ENCODE results near the gene CPEB1.
A peak's percentile ranks its signal among the peaks of the same experiment; 100 is the strongest.
"Not testable (repeated sequence)": the region's sequence is repeated elsewhere in the genome, so short reads cannot be mapped to it uniquely, and the experiment has no call there.

Gene CPEB1

GRCh38 chr15:82545002-82545401, 102.2 kb downstream of the CPEB1 start:
- DNase-seq (ENCODE audit: low read depth in 2 of 2): no peak

GRCh38 chr15:82544431-82544830, 102.7 kb downstream of the CPEB1 start:
- no peak for DNase-seq (ENCODE audit: low read depth in 2 of 2)

- DNase-seq (ENCODE audit: low read depth in 2 of 2): no peak
Observed at GRCh38 chr15:82543160-82543559, 104.0 kb downstream of the CPEB1 start.

- DNase-seq (ENCODE audit: low read depth in 2 of 2): no peak
Observed at GRCh38 chr15:82540984-82541431, 106.2 kb downstream of the CPEB1 start.

- peak; percentile 92 to 98 for DNase-seq (ENCODE audit: low read depth in 2 of 2)
Observed at GRCh38 chr15:82540055-82540983, 106.8 kb downstream of the CPEB1 start, which contains the start of gene RPS17. TSS of gene RPS17 (minus strand) at chr15:82540457. CDS start at chr15:82540428, 29 bp downstream.

- DNase-seq (ENCODE audit: low read depth in 2 of 2): no peak
Observed at GRCh38 chr15:82539691-82540054, 107.5 kb downstream of the CPEB1 start.

GRCh38 chr15:82538961-82539690, 108.0 kb downstream of the CPEB1 start:
- DNase-seq (ENCODE audit: low read depth in 2 of 2): no peak

GRCh38 chr15:82537351-82537908, 109.7 kb downstream of the CPEB1 start:
- no peak for DNase-seq (ENCODE audit: low read depth in 2 of 2)

GRCh38 chr15:82536409-82537350, 110.5 kb downstream of the CPEB1 start:
- DNase-seq (ENCODE audit: low read depth in 2 of 2): no peak

- DNase-seq (ENCODE audit: low read depth in 2 of 2): no peak
Observed at GRCh38 chr15:82535566-82536408, 111.4 kb downstream of the CPEB1 start.

- not testable (repeated sequence) for DNase-seq (ENCODE audit: low read depth in 2 of 2)
Observed at GRCh38 chr15:82535151-82535550, 112.0 kb downstream of the CPEB1 start.

- DNase-seq (ENCODE audit: low read depth in 2 of 2): not testable (repeated sequence)
Observed at GRCh38 chr15:82534457-82534861, 112.7 kb downstream of the CPEB1 start.

- DNase-seq (ENCODE audit: low read depth in 2 of 2): no peak
Observed at GRCh38 chr15:82533801-82534200, 113.4 kb downstream of the CPEB1 start.

- no peak for DNase-seq (ENCODE audit: low read depth in 2 of 2)
Observed at GRCh38 chr15:82532991-82533481, 114.1 kb downstream of the CPEB1 start.

GRCh38 chr15:82532383-82532990, 114.7 kb downstream of the CPEB1 start:
- DNase-seq (ENCODE audit: low read depth in 2 of 2): no peak

GRCh38 chr15:82531496-82532382, 115.4 kb downstream of the CPEB1 start:
- DNase-seq (ENCODE audit: low read depth in 2 of 2): no peak

- DNase-seq (ENCODE audit: low read depth in 2 of 2): peak; percentile 39 to 50
Observed at GRCh38 chr15:82530606-82531379, 116.4 kb downstream of the CPEB1 start.

- no peak for DNase-seq (ENCODE audit: low read depth in 2 of 2)
Observed at GRCh38 chr15:82530006-82530405, 117.2 kb downstream of the CPEB1 start.
